Spleen (tissue), 7 donors: Measurements from ENCODE around the gene TRMT2A.

ENCODE experiments used
- POLR2A ChIP-seq, 3 donors: fragments of 450-650 bp; IDR thresholded peaks; one replicate each; pipeline ENCODE4 v1.5.1; 2017; ENCODE audit warnings: antibody characterized with exemption in 3 of 3, mild to moderate bottlenecking in 1 of 3
- POLR2AphosphoS5 ChIP-seq, 3 donors: sonication (generic); formaldehyde crosslinking; IDR thresholded peaks; one replicate each; pipeline ENCODE4 v1.5.1; 2017; ENCODE audit warnings: antibody characterized with exemption in 3 of 3
- TF ChIP-seq, protein P1 (sequence below), 11 experiments: fragments of 200-600 bp in 7 of 11; fragments of 450-650 bp in 4 of 11; sonication (generic) in 4 of 11; IDR thresholded peaks in 8 of 11; conservative IDR thresholded peaks in 3 of 11; 1 replicate in 7 of 11; 2 replicates in 4 of 11; pipeline versions ENCODE4 v1.4.0 to v1.8.0; 2016 to 2021; ENCODE audit warnings: antibody characterized with exemption in 11 of 11, inconsistent platforms in 4 of 11, mild to moderate bottlenecking in 1 of 11
- donor health status: DM: no; HTN: no; CAD: no; lungs with moderate emphysema.
- donor health status: DM: no; HTN: no; CAD: no.
- donor health status: DM: no; HTN: no; CAD: no.

DNA sequence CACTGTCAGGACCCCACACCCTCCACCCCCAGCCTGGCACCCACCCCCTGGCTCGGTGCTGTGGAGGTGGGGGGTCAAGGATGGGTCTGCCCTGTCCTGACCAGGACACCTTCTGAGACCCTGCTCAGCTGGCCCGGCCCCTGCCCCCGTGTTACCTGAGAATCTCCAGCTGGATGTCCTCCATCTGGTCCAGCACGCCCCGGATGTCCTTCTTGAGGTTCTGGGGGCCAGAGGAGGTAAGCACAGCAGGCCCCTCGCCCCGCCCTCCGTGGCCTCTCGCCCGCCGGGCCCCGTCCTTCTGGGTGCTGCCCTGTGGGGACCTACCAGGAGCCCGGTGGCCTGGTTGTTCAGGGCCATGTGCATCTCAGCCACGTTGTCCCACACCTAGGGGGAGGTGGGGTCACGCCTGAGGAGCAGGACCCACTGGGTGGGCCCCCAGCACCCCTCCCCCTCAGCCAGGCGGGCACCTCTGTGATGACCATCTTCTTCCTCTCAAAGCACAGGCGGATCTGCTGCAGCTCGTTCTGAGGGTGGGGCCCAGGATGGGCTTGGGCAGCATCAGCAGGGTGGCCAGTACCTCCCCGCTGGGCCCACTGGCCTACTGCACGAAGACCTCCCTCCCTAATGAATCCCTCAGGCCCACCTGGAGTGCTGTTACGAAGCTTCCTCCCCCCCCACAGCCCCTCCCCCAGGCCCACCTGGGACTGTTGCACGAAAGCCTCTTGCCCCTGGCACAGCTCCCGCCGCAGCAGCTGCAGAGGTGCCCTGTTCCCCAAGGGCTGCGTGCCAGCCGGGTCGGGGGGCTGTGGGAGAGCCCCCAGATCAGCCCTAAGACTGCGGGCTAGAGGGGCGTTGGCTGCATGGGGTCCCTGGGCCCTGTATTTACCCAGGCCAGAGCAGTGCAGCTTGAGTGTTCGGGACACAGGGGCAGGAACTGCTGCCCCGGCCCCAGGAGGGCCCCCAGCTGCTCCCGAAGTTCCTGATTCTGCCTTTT lies 32.5 kb upstream of the TRMT2A start:
- TF ChIP-seq POLR2AphosphoS5 (IDR thresholded peaks at IDR 0.05), result no peak
- TF ChIP-seq, protein P1, sequence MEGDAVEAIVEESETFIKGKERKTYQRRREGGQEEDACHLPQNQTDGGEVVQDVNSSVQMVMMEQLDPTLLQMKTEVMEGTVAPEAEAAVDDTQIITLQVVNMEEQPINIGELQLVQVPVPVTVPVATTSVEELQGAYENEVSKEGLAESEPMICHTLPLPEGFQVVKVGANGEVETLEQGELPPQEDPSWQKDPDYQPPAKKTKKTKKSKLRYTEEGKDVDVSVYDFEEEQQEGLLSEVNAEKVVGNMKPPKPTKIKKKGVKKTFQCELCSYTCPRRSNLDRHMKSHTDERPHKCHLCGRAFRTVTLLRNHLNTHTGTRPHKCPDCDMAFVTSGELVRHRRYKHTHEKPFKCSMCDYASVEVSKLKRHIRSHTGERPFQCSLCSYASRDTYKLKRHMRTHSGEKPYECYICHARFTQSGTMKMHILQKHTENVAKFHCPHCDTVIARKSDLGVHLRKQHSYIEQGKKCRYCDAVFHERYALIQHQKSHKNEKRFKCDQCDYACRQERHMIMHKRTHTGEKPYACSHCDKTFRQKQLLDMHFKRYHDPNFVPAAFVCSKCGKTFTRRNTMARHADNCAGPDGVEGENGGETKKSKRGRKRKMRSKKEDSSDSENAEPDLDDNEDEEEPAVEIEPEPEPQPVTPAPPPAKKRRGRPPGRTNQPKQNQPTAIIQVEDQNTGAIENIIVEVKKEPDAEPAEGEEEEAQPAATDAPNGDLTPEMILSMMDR (IDR thresholded peaks at IDR 0.05 in 8 of 11, conservative IDR thresholded peaks at IDR 0.05 in 3 of 11), result no peak
- TF ChIP-seq POLR2A (IDR thresholded peaks at IDR 0.05), result no peak
